GM12878 (cell line): ENCODE measurements around the gene ERCC1. TPM values are rescaled to one million over a fixed set of nuclear protein-coding genes. Genes with fewer than 3 reads are reported as not detected.

Experiments used
- ATAC-seq: fragments of 200-7000 bp; cut with Tn5 transposase; 3 replicates; pipeline ENCODE4 v1.9.1; 2020; ENCODE audit warnings: mild to moderate bottlenecking, moderate library complexity
- BruUV-seq: library from RNA; stranded (reverse); fragments of 400-500 nt; replicated peaks from 2 replicates; lab custom pipeline; 2021; lab: Mats Ljungman, UMichigan
- CTCF ChIA-PET: fragments of 300-600 bp; sonication (Branson Sonifier 250); formaldehyde crosslinking; extraction: SDS; loops from one replicate; lab custom pipeline; 2021; ENCODE audit warnings: inconsistent platforms; lab: Yijun Ruan, JAX
- POLR2A ChIA-PET: fragments of 350-600 bp; formaldehyde crosslinking; extraction: SDS; loops from one replicate; lab custom pipeline; 2021; ENCODE audit warnings: inconsistent platforms; lab: Charles Lee
- RAD21 ChIA-PET: fragments of 300-600 bp; sonication (Branson Sonifier 250); formaldehyde crosslinking; loops from one replicate; lab custom pipeline; 2023; ENCODE audit warnings: antibody characterized with exemption; ENCODE audit not compliant: unreplicated experiment; lab: Charles Lee
- SMC1A ChIA-PET: fragments of 300-600 bp; sonication (Branson Sonifier 250); formaldehyde crosslinking; loops from one replicate; lab custom pipeline; 2023; ENCODE audit not compliant: unreplicated experiment, uncharacterized antibody; lab: Charles Lee
- DNase-seq: peaks from one replicate; pipeline ENCODE4 v3.0.0-alpha.2; 2011; ENCODE audit warnings: low read depth, low spot score
- FAIRE-seq: peaks from 3 replicates; lab custom pipeline; 2011; peaks lifted over from hg19 to GRCh38; lab: Jason Lieb, UNC
- H2AFZ ChIP-seq: 2 replicates; pipeline ENCODE4 v1.6.0; 2011; ENCODE audit warnings: low read depth, low read length, control low read depth; ENCODE audit not compliant: control insufficient read depth
- H3K27ac ChIP-seq: 2 replicates; pipeline ENCODE4 v1.5.1; 2011; ENCODE audit warnings: control low read depth; ENCODE audit not compliant: control insufficient read depth, insufficient read depth
- H3K27me3 ChIP-seq, 2 experiments: replicated peaks in 1 of 2; 2 replicates each; pipeline versions ENCODE4 v1.6.0 to v1.6.1; 2011; ENCODE audit warnings: low read length in 1 of 2; ENCODE audit not compliant: control insufficient read depth in 2 of 2, insufficient read depth in 2 of 2
- H3K36me3 ChIP-seq, 2 experiments: 2 replicates each; pipeline ENCODE4 v1.5.1; 2011; ENCODE audit warnings: low read length in 1 of 2; ENCODE audit not compliant: control insufficient read depth in 2 of 2, insufficient read depth in 2 of 2
- H3K4me1 ChIP-seq: 2 replicates; pipeline ENCODE4 v1.6.1; 2011; ENCODE audit warnings: mild to moderate bottlenecking, low read length, moderate library complexity, mixed read lengths; ENCODE audit not compliant: control insufficient read depth, insufficient read depth
- H3K4me2 ChIP-seq: 2 replicates; pipeline ENCODE4 v1.6.0; 2011; ENCODE audit warnings: control low read depth; ENCODE audit not compliant: control insufficient read depth, insufficient read depth
- H3K4me3 ChIP-seq: fragments of 200-600 bp; sonication (generic); 2 replicates; pipeline ENCODE4 v1.5.1; 2016
- H3K79me2 ChIP-seq: 2 replicates; pipeline ENCODE4 v1.6.0; 2011; ENCODE audit warnings: low read length; ENCODE audit not compliant: control insufficient read depth, insufficient read depth
- H3K9ac ChIP-seq: 2 replicates; pipeline ENCODE4 v1.8.0; 2011; ENCODE audit warnings: low read length, control low read depth, mixed read lengths; ENCODE audit not compliant: control insufficient read depth, insufficient read depth
- H3K9me3 ChIP-seq: replicated peaks from 3 replicates; pipeline ENCODE4 v1.5.1; 2011; ENCODE audit warnings: mild to moderate bottlenecking, low read length; ENCODE audit not compliant: control insufficient read depth, insufficient read depth
- H4K20me1 ChIP-seq: 2 replicates; pipeline ENCODE4 v1.6.0; 2011; ENCODE audit not compliant: control insufficient read depth, insufficient read depth
- BHLHE40 ChIP-seq, 2 experiments: fragments of 450-650 bp in 1 of 2; IDR thresholded peaks; 2 replicates each; pipeline ENCODE4 v1.6.1; 2011 to 2017; ENCODE audit warnings: low read depth in 2 of 2, borderline replicate concordance in 1 of 2, improper control_type of control experiment in 1 of 2, low read length in 1 of 2, mild to moderate bottlenecking in 1 of 2
- GABPA ChIP-seq: IDR thresholded peaks from 2 replicates; pipeline ENCODE4 v1.6.1; 2014; ENCODE audit warnings: antibody characterized with exemption, low read depth, mild to moderate bottlenecking, inconsistent platforms
- IKZF2 ChIP-seq, 2 experiments: fragments of 450-650 bp; IDR thresholded peaks; 2 replicates each; pipeline ENCODE4 v1.6.1; 2017; ENCODE audit warnings: mild to moderate bottlenecking in 2 of 2, moderate library complexity in 2 of 2
- MTA2 ChIP-seq: fragments of 450-650 bp; IDR thresholded peaks from 2 replicates; pipeline ENCODE4 v1.6.1; 2016; ENCODE audit warnings: low read depth, mild to moderate bottlenecking, moderate library complexity
- POLR2AphosphoS2 ChIP-seq: IDR thresholded peaks from 2 replicates; pipeline ENCODE4 v1.6.1; 2011; ENCODE audit warnings: low read depth, mild to moderate bottlenecking, low read length, improper control_type of control experiment, moderate library complexity
- SMAD1 ChIP-seq: fragments of 450-650 bp; IDR thresholded peaks from 2 replicates; pipeline ENCODE4 v1.6.1; 2018; ENCODE audit warnings: mild to moderate bottlenecking, low read depth; ENCODE audit not compliant: partially characterized antibody
- TARDBP ChIP-seq: IDR thresholded peaks from 2 replicates; pipeline ENCODE4 v1.6.1; 2016; ENCODE audit warnings: borderline replicate concordance
- YY1 ChIP-seq: IDR thresholded peaks from 2 replicates; pipeline ENCODE4 v1.6.1; 2011; ENCODE audit warnings: low read depth, mild to moderate bottlenecking, low read length
- ZSCAN29 ChIP-seq: fragments of 450-650 bp; IDR thresholded peaks from 2 replicates; pipeline ENCODE4 v1.6.1; 2017; ENCODE audit warnings: mild to moderate bottlenecking, moderate library complexity
- WGBS: methylation state at CpG from one replicate; pipeline ENCODE4 v1.1.6; 2016; ENCODE audit warnings: low lambda C conversion rate; ENCODE audit not compliant: insufficient replicate concordance, insufficient coverage; ENCODE audit errors: missing lambda C conversion rate; 5-methylcytosine and 5-hydroxymethylcytosine counted together
- in situ Hi-C: fragments of 300-500 bp; cut with MboI; formaldehyde crosslinking; loops from 9 replicates; pipeline ENCODE4 v1.14.3; 2018; ENCODE audit warnings: mixed read lengths
- intact Hi-C: fragments of 100-400 bp; cut with micrococcal nuclease; formaldehyde crosslinking; loops from one replicate; pipeline ENCODE4 v1.14.2; 2022; ENCODE audit not compliant: unreplicated experiment
- polyA plus RNA-seq, 11 experiments: library from polyadenylated mRNA; depleted of rRNA in 4 of 11; unstranded in 6 of 11; stranded (reverse) in 5 of 11; fragments of >200 nt; fragmentation: Nextera tagmentation in 4 of 11; fragmentation: Illumina TruSeq in 1 of 11; extraction: Ambion mirVana in 4 of 11; extraction: Trizol in 1 of 11; gene quantifications; 1 replicate in 1 of 11; 2 replicates in 10 of 11; pipeline versions ENCODE4 v1.2.1 to v1.2.3, GENCODE V29; 2011 to 2016; ENCODE audit warnings: inconsistent platforms in 2 of 11, missing spikeins in 2 of 11, low read depth in 1 of 11
- total RNA-seq, 4 experiments: library from RNA; depleted of rRNA in 3 of 4; stranded (reverse); fragments of >200 nt in 3 of 4; fragmentation: Illumina TruSeq in 1 of 4; extraction: Trizol in 1 of 4; gene quantifications; 2 replicates each; pipeline versions ENCODE4 v1.2.1 to v1.2.3, GENCODE V29; 2013 to 2021

The ERCC1 gene
- total and polyA plus RNA-seq, 10 of the 15 experiments (the other 5 are each of a cell fraction or from before 2014, with no cell fraction given) = 14.7 to 104 (median 61.1) TPM

GRCh38 chr19:45460807-45461347, 37.2 kb upstream of the ERCC1 start:
- Histone ChIP-seq H3K79me2 (no peaks in the 10 kb centered on the region), H2AFZ (no peak overlapping the region), H3K9ac (no peak overlapping the region), H3K4me2 (no peak overlapping the region), H3K4me1 (peaks cover 7% of the 10 kb centered on the region), H3K36me3 (no peaks in the 10 kb centered on the region), H3K27ac (no peak overlapping the region), H3K4me3 (no peak overlapping the region), H4K20me1 (no peaks in the 10 kb centered on the region), H3K9me3 (no peaks in the 10 kb centered on the region), H3K27me3 (no peaks in the 10 kb centered on the region)
- FAIRE-seq (no peak), DNase-seq (no peak), ATAC-seq (no peak)
- intact Hi-C loops = no loop called here
- ChIA-PET CTCF (interaction anchor here (1.2 to 1.8 kb wide), 4 partner anchors 10 to 24 kb away, joined by 3 to 7 read pairs (median 4); no protein-coding TSS in a partner anchor), SMC1A (interaction anchor here (0.8 kb wide), 1 partner anchor 76 kb away, joined by 4 read pairs; no protein-coding TSS in a partner anchor), RAD21 (no interaction called here), POLR2A (no interaction called here)
- 20% methylated on average over 8 of the region's 8 CpGs for WGBS
- no TSS peak for BruUV-seq
- in situ Hi-C loops = loop anchor here (25.0 kb wide), 1 partner anchor 1699 kb away; the partner anchor contains the start of gene SMG9
- no peak for TF ChIP-seq POLR2AphosphoS2
- no peak for TF ChIP-seq YY1
- peak; percentile 58 to 79; a peak in 3 of 4 replicates for TF ChIP-seq BHLHE40 (IDR thresholded peaks at IDR 0.05; ENCODE audit: borderline replicate concordance in 1 of 2, low read depth in 2 of 2, low read length in 1 of 2)

DNA sequence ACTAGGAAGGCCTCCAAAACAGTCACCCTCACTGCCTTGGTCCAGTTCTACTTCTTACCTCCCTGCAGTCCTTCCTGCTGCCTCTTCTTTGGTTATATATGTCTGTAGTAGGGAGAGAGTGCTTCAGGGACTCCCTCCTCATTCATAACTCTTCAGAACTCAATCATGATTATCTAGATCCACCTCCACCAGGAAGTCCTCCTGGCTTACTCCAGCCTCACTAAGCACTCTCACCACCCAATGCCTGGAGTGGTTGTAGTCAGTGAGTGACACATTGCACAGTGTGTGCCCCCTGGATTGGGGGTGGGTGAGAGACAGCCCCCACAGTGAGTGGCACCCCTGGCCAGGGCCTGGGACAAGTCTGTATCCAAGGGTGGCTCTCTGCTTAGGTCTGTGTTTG, 34.1 kb upstream of the ERCC1 start:
- Histone ChIP-seq H3K27ac (no peak overlapping the region), H3K4me2 (no peak overlapping the region), H3K27me3 (no peaks in the 10 kb centered on the region), H2AFZ (no peak overlapping the region), H3K4me3 (no peak overlapping the region), H3K9ac (no peak overlapping the region), H3K9me3 (no peaks in the 10 kb centered on the region), H3K4me1 (peaks cover 23% of the 10 kb centered on the region), H3K36me3 (no peaks in the 10 kb centered on the region), H3K79me2 (no peaks in the 10 kb centered on the region), H4K20me1 (no peaks in the 10 kb centered on the region)
- ChIA-PET SMC1A (no interaction called here), RAD21 (interaction anchor here (2.9 kb wide), 1 partner anchor 10 kb away, joined by 13 read pairs; the partner anchor contains the start of gene FOSB), CTCF (interaction anchor here (1.4 to 2.4 kb wide), 2 partner anchors 9 to 21 kb away, joined by 9 to 15 read pairs; partner anchors contain the start of gene FOSB), POLR2A (no interaction called here)
- intact Hi-C loops (no loop called here), in situ Hi-C loops (loop anchor here (25.0 kb wide), 1 partner anchor 1695 kb away; the partner anchor contains the start of gene SMG9)
- no peak for FAIRE-seq
- DNase-seq = no peak
- no peak for ATAC-seq
- no TSS peak for BruUV-seq
- TF ChIP-seq BHLHE40 (IDR thresholded peaks at IDR 0.05; ENCODE audit: borderline replicate concordance in 1 of 2, low read depth in 2 of 2, low read length in 1 of 2) = no peak
- no peak for TF ChIP-seq MTA2
- TF ChIP-seq GABPA = no peak
- no peak for TF ChIP-seq IKZF2 (IDR thresholded peaks at IDR 0.05)
- no peak for TF ChIP-seq SMAD1
- TF ChIP-seq TARDBP = no peak
- no peak for TF ChIP-seq ZSCAN29
